ENCODE data around the gene KCNMA1.

- TF ChIP-seq CTCF (IDR thresholded peaks at IDR 0.05 in 2 of 3, conservative IDR thresholded peaks at IDR 0.05 in 1 of 3; ENCODE audit: control insufficient read depth in 2 of 3, extremely low read depth in 1 of 3, insufficient read depth in 1 of 3, low read depth in 3 of 3, low read length in 3 of 3) (no peak), EP300 (IDR thresholded peaks at IDR 0.05; ENCODE audit: borderline replicate concordance in 1 of 2, control insufficient read depth in 1 of 2, low read depth in 2 of 2, low read length in 2 of 2) (no peak), STAT1 (conservative IDR thresholded peaks at IDR 0.05) (no peak), ELK1 (IDR thresholded peaks at IDR 0.05; ENCODE audit: low read depth, low read length) (no peak), RAD21 (IDR thresholded peaks at IDR 0.05; ENCODE audit: insufficient read depth, low read depth, low read length) (no peak), PBX3 (IDR thresholded peaks at IDR 0.05; ENCODE audit: insufficient replicate concordance, low read depth, low read length) (no peak), MTA3 (IDR thresholded peaks at IDR 0.05; ENCODE audit: borderline replicate concordance, low read length) (no peak), ATF2 (IDR thresholded peaks at IDR 0.05; ENCODE audit: low read length) (no peak), POLR2A (IDR thresholded peaks at IDR 0.05; ENCODE audit: low read depth, low read length) (no peak), CHD1 (IDR thresholded peaks at IDR 0.05; ENCODE audit: low read depth, low read length) (no peak)
Measured at GRCh38 chr10:77005871-77006270, 631.7 kb downstream of the KCNMA1 start.
